Nephron progenitor cell (in vitro differentiated cells): ENCODE data around the gene MMP24.
A peak's percentile ranks its signal among the peaks of the same experiment; 100 is the strongest.
"Not testable (repeated sequence)": the region's sequence is repeated elsewhere in the genome, so short reads cannot be mapped to it uniquely, and the experiment has no call there.

Experiments used
- DNase-seq: peaks from one replicate; pipeline ENCODE4 v3.0.0; 2021
- H3K27ac Mint-ChIP-seq: 2 replicates; pipeline ENCODE4 v1.8.0; 2021; ENCODE audit warnings: mild to moderate bottlenecking, moderate library complexity, mixed read lengths
- H3K27me3 Mint-ChIP-seq: 2 replicates; pipeline ENCODE4 v1.8.0; 2021; ENCODE audit warnings: mild to moderate bottlenecking, low read depth, mixed read lengths; ENCODE audit not compliant: poor library complexity
- H3K36me3 Mint-ChIP-seq: 2 replicates; pipeline ENCODE4 v1.8.0; 2021; ENCODE audit warnings: low read depth, mixed read lengths
- H3K4me1 Mint-ChIP-seq: 2 replicates; pipeline ENCODE4 v1.8.0; 2021; ENCODE audit warnings: mixed read lengths
- H3K4me3 Mint-ChIP-seq: 2 replicates; pipeline ENCODE4 v1.8.0; 2021; ENCODE audit warnings: mild to moderate bottlenecking, moderate library complexity, mixed read lengths
- H3K9me3 Mint-ChIP-seq: 2 replicates; pipeline ENCODE4 v1.8.0; 2021; ENCODE audit warnings: mild to moderate bottlenecking, moderate library complexity, mixed read lengths
- TF ChIP-seq, protein P1 (sequence below): fragments of 200-600 bp; sonication (generic); IDR thresholded peaks from 2 replicates; pipeline ENCODE4 v1.5.0; 2021; ENCODE audit warnings: antibody characterized with exemption

Gene MMP24

DNA sequence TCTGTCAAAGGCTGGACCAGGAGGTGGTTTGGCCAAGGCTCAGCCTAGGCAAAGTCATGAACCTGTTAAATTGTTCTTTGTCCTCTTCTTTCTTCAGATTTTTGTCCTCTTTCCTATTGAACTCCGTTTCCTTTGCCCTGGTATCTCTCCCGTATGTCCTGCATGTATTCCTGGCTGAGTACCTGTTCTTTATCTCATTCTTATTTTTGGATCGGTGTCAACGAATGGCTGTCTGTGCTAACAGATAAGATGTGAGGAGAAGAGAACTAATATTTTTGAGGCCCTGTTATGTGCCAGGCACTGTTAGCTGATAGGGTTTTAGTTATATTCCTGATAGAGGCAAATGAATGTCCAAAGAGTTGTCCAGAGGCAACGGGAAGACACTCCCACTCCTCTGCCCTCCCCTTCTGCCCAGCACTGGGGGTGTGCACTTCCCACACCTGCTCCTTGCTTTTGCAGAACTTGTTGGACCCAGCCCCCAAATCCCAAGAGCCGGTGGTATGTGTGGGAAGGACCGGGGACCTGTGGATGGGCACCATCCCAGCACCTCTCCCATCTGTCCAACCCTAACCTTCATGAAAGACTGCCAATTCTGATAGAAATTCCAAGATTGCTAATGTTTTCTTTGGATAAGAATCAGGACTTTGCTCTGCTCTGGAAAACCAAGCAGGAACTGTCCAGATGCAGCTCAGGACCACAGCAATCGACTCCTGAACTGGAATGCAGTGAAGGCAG, 30.9 kb downstream of the MMP24 start:
- H3K27me3 Mint-ChIP-seq: peaks cover 13% of the 10 kb centered on the region
- no peak overlapping the region for H3K27ac Mint-ChIP-seq
- no peaks in the 10 kb centered on the region for H3K9me3 Mint-ChIP-seq
- H3K36me3 Mint-ChIP-seq: no peaks in the 10 kb centered on the region
- no peak overlapping the region for H3K4me3 Mint-ChIP-seq
- TF ChIP-seq, protein P1, sequence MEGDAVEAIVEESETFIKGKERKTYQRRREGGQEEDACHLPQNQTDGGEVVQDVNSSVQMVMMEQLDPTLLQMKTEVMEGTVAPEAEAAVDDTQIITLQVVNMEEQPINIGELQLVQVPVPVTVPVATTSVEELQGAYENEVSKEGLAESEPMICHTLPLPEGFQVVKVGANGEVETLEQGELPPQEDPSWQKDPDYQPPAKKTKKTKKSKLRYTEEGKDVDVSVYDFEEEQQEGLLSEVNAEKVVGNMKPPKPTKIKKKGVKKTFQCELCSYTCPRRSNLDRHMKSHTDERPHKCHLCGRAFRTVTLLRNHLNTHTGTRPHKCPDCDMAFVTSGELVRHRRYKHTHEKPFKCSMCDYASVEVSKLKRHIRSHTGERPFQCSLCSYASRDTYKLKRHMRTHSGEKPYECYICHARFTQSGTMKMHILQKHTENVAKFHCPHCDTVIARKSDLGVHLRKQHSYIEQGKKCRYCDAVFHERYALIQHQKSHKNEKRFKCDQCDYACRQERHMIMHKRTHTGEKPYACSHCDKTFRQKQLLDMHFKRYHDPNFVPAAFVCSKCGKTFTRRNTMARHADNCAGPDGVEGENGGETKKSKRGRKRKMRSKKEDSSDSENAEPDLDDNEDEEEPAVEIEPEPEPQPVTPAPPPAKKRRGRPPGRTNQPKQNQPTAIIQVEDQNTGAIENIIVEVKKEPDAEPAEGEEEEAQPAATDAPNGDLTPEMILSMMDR: no peak
- H3K4me1 Mint-ChIP-seq: peaks cover 11% of the 10 kb centered on the region
- no peak for DNase-seq

DNA sequence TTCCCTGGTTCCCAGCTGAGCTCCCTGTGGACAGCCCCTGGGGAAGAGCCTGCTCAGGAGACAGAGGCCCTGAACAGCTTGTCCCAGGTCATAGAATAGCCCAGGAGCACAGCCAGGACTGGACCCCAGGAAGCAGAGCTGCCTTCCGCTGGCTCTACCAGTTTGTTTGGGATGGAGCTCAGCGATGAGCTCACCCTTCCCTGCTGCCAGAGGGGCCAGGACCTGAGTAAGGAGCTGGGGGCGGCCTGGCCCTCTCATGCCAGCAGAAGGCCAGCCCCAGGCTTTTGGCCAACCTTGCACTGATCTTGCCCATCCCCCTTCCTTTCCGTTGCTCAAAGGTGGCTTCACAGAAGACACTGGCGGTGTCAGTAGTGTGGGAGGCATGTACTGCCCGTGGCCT, 33.9 kb downstream of the MMP24 start:
- TF ChIP-seq, protein P1: no peak
- Mint-ChIP-seq H3K27me3 (peaks cover 11% of the 10 kb centered on the region), H3K4me1 (peaks cover 26% of the 10 kb centered on the region), H3K27ac (no peak overlapping the region), H3K4me3 (no peak overlapping the region), H3K36me3 (no peaks in the 10 kb centered on the region), H3K9me3 (no peaks in the 10 kb centered on the region)
- DNase-seq: no peak

DNA sequence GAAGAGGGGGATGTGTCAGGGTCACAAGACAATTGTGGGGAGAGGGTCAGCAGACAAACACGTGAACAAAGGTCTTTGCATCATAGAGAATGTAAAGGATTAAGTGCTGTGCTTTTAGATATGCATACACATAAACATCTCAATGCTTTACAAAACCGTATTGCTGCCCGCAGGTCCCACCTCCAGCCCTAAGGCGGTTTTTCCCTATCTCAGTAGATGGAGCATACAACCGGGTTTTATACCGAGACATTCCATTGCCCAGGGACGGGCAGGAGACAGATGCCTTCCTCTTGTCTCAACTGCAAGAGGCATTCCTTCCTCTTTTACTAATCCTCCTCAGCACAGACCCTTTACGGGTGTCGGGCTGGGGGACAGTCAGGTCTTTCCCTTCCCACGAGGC, 35.8 kb downstream of the MMP24 start:
- not testable (repeated sequence) for H3K9me3 Mint-ChIP-seq, H3K36me3 Mint-ChIP-seq, H3K4me3 Mint-ChIP-seq, H3K27ac Mint-ChIP-seq, DNase-seq
- peaks cover 11% of the 10 kb centered on the region for H3K27me3 Mint-ChIP-seq
- peaks cover 26% of the 10 kb centered on the region for H3K4me1 Mint-ChIP-seq

DNA sequence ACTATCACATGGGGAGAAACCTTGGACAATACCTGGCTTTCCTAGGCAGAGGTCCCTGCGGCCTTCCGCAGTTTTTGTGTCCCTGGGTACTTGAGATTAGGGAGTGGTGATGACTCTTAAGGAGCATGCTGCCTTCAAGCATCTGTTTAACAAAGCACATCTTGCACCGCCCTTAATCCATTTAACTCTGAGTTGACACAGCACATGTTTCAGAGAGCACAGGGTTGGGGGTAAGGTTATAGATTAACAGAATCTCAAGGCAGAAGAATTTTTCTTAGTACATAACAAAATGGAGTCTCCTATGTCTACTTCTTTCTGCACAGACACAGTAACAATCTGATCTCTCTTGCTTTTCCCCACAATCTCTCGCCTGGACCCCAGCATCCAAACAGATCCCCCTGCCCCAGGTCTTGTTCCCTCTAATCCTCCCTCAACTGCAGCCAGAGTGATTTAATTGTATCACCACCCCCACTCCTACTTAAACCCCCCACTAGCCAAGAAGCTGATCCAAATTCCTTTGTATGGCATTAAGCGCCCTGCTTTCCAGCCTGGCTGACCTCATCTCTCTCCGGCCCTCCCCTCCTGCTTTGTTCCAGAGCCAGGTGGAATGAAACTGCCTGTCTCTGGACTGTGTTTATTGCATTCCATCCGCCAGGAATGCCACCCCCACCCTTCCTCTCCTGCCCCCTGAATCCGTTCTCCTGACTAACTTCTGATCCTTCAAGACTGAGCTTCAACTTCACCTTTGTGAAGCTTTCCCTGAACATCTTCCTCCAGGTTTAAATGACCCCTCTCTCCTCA, 36.4 kb downstream of the MMP24 start:
- not testable (repeated sequence) for H3K9me3 Mint-ChIP-seq
- H3K4me3 Mint-ChIP-seq: peak overlapping the region; percentile 44
- peak; percentile 42 for DNase-seq

DNA sequence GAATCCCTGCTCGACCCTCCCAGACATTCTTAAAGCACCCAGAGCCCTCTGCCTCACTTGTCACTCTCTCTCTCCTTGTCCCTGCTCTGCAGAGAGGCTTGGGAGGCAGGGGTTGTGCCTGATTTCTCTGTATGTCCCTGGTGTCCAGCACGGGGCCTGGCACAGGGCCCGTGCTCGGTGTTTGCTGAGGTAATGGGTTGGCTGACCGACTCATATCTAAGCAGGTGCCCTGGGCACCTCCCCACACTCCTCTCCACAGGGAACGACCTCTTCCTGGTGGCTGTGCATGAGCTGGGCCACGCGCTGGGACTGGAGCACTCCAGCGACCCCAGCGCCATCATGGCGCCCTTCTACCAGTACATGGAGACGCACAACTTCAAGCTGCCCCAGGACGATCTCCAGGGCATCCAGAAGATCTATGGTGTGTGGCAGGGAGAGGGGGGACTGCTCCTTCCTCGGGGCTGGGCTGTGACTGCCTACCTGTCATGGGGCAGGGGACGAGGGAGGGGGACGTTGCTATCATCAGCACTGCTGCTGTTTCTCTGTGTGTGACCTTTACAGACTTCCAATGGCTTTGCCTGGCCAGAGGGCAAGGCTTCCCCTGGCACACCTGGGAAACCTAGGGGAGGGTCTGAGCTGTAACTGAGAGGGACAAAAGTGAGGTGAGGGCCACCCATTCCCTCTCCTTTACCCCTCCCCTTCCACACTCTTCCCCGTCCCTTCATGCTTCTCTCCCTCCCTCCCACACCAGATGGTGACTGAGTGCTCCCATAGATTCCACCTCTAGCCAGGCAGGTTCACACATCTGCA, 37.2 kb downstream of the MMP24 start:
- H3K36me3 Mint-ChIP-seq: no peaks in the 10 kb centered on the region
- H3K4me3 Mint-ChIP-seq: peak overlapping the region; percentile 44
- peaks cover 11% of the 10 kb centered on the region for H3K27me3 Mint-ChIP-seq
- H3K4me1 Mint-ChIP-seq: peaks cover 26% of the 10 kb centered on the region
- H3K9me3 Mint-ChIP-seq: no peaks in the 10 kb centered on the region
- peak overlapping the region; percentile 71 for H3K27ac Mint-ChIP-seq
- TF ChIP-seq, protein P1: no peak
- no peak for DNase-seq

More for the DNA sequence above, 36.4 kb downstream of the MMP24 start:
- not testable (repeated sequence) for H3K36me3 Mint-ChIP-seq
- Mint-ChIP-seq H3K4me1 (peaks cover 26% of the 10 kb centered on the region), H3K27me3 (peaks cover 11% of the 10 kb centered on the region), H3K27ac (peak overlapping the region; percentile 71)

DNA sequence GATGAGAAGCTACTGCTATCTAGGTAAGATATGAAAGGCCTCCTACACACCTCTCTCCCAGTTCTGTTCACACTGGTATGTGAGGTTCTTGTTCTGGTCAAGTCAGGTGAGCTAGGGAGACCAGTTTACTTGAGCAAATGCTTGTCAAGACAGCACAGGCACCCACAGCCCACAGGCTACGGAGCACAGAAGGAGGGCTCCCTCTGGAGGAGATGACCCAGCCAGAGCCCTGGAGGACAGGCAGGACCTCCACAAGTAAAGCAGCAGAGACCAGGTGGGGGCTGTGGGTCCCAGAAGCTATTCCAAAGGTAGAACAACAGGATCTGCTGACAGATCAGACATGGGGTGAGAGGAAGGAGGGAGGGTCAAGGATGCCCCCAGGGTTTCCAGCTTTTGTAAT, 38.3 kb downstream of the MMP24 start:
- H3K4me1 Mint-ChIP-seq: peaks cover 26% of the 10 kb centered on the region
- TF ChIP-seq, protein P1: no peak
- H3K4me3 Mint-ChIP-seq: no peak overlapping the region
- H3K27me3 Mint-ChIP-seq: peaks cover 11% of the 10 kb centered on the region
- H3K9me3 Mint-ChIP-seq: no peaks in the 10 kb centered on the region
- DNase-seq: no peak
- H3K27ac Mint-ChIP-seq: peak overlapping the region; percentile 36
- H3K36me3 Mint-ChIP-seq: no peaks in the 10 kb centered on the region
